ENCODE measurements around the gene FAM200C.
"Not testable (repeated sequence)": the region's sequence is repeated elsewhere in the genome, so short reads cannot be mapped to it uniquely, and the experiment has no call there.

FAM200C gene

DNA sequence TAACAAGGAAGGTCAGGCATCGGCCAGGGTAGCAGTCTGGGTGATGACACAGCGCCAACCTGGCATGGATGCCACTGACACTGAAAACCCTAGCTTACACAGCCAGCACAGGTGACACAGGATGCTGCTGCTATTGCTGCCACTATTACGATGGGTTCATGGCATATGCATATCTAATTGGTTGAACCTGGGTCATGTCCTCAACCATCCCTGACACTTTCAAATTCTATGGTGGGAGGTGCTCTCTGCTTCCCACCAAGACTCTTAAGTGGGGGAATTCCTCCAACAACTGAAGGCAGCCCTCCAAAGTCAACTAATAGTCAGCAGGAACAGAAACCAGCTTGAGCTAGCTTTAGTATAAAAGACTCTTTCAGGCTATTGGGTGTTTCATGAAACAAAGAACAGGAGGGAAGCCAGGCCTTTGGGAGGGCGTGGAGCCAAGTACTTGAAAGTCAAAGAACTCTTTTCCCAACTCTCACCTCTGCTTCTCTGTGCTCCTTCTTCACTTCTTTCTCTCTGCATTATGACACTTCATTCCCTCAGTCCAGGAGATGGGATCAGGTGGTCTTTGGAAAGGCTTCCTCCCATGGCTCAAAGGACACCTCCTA, 43.1 kb upstream of the FAM200C start:
- TF ChIP-seq, protein P1, sequence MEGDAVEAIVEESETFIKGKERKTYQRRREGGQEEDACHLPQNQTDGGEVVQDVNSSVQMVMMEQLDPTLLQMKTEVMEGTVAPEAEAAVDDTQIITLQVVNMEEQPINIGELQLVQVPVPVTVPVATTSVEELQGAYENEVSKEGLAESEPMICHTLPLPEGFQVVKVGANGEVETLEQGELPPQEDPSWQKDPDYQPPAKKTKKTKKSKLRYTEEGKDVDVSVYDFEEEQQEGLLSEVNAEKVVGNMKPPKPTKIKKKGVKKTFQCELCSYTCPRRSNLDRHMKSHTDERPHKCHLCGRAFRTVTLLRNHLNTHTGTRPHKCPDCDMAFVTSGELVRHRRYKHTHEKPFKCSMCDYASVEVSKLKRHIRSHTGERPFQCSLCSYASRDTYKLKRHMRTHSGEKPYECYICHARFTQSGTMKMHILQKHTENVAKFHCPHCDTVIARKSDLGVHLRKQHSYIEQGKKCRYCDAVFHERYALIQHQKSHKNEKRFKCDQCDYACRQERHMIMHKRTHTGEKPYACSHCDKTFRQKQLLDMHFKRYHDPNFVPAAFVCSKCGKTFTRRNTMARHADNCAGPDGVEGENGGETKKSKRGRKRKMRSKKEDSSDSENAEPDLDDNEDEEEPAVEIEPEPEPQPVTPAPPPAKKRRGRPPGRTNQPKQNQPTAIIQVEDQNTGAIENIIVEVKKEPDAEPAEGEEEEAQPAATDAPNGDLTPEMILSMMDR (IDR thresholded peaks at IDR 0.05; ENCODE audit: insufficient read depth, low read depth, low read length, missing control alignments), result no peak
- H3K4me3 ChIP-seq (ENCODE audit: low read length), result no peak overlapping the region
- DNase-seq (ENCODE audit: low read depth), result no peak

DNA sequence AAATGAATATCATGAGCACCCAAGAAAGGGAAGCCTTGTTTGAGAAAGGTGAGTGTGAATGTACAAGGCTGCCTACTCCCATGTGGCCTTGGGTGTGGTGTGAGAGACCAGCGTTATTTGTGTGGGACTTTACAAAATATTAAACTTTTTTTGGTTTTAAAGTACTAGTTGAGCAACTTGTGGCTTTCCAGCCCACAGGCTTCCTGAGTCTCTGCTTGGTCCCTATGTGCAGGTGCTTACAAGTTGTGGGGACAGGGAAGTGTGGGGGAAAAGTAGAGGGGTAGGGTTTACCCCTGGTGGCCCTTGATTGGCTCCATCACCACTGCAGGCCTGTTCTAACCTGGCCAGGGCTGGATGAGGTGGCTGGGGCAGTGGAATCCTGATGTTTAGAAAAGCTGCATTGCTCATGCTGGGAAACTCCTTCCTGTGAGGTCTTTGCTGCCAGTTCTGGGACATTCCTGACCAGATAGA, 41.5 kb upstream of the FAM200C start:
- TF ChIP-seq, protein P1 (IDR thresholded peaks at IDR 0.05; ENCODE audit: insufficient read depth, low read depth, low read length, missing control alignments), result no peak
- peak; percentile 51 for DNase-seq (ENCODE audit: low read depth)
- no peak overlapping the region for H3K4me3 ChIP-seq (ENCODE audit: low read length)

DNA sequence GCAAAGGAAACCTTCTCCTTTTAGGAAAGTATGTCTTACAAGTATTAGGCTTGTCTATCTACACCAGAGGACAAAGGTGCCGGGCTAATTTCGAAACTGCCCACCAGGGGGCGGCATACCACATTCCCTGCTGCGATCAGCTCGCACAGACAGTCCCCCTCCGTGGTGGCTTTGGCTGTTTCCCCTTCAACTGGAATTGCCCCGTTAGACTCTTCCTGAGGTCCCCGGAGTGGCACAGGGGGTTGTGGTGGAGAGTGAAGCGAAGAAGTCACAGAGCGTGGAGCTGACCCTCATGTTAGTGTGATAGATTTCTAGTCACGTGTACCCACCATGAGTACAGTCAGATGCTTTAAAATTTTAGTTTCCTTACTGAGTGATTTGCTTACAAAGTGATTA, 39.3 kb upstream of the FAM200C start:
- DNase-seq (ENCODE audit: low read depth), result peak; percentile 76
- peak overlapping the region; percentile 39 for H3K4me3 ChIP-seq (ENCODE audit: low read length)
- TF ChIP-seq, protein P1 (IDR thresholded peaks at IDR 0.05; ENCODE audit: insufficient read depth, low read depth, low read length, missing control alignments), result peak; percentile 90

DNA sequence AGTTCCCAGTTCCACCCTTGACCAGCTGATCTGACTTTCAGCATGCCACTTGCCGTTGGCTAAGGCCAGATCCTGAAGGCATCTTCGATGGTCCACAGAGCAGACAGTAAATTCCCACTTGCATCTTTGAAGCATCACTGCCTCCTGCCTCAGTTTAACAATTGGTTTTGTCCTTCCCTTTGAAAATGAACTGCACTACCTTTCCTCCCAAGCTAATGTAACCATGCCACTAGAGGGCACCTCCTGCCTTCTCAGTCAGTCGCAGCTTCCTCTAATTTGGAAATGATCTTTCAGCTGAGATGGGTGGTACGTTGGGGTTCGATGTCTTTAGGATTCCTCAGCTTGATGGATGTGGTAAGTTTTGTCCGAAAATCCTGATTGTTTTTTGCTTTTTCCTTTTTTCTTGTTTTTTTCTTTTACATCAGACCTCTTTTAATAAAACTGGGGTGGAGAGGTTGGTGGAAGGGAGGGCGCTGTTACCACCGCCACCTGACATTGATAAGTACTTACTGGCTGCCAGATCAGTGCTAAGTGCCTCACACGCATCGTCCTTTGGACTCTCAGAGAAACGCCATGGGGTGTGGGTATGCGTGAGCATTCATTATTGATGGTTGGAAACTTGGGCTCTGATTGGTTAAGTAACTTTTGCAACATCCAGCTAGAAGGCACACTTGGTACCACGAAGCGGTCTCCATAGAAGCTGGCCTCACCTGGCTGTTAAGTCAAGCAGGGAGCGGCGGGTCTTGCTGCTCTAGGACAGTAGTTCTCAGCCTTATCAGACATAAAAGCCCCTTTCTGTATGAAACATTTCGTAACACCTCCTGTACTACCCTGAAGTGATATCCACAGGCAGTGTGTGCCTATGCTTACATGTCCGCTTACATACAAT, 38.7 kb upstream of the FAM200C start:
- TF ChIP-seq, protein P1 (IDR thresholded peaks at IDR 0.05; ENCODE audit: insufficient read depth, low read depth, low read length, missing control alignments), result peak; percentile 93
- peak; percentile 73 for DNase-seq (ENCODE audit: low read depth)
- peak overlapping the region; percentile 39 for H3K4me3 ChIP-seq (ENCODE audit: low read length)

DNA sequence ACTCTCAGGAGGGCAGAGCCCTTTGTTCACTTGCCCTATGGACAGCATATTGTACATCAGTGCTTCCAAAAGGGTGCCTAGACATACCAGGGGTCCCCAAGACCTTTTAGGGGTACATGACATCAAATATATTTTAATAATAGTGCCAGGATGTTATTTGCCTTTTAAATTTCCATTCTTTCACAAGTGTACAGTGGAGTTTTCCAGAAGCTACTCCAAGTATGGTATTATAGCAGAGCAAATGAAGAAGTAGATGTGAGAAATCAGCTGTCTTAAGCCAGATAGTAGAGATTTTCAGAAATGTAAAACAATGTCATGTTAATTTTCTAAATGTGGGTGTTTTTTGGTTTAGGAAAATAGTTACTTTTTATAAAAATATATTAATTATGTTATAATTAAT, 37.4 kb upstream of the FAM200C start:
- no peak overlapping the region for H3K4me3 ChIP-seq (ENCODE audit: low read length)
- no peak for DNase-seq (ENCODE audit: low read depth)
- TF ChIP-seq, protein P1 (IDR thresholded peaks at IDR 0.05; ENCODE audit: insufficient read depth, low read depth, low read length, missing control alignments), result no peak

DNA sequence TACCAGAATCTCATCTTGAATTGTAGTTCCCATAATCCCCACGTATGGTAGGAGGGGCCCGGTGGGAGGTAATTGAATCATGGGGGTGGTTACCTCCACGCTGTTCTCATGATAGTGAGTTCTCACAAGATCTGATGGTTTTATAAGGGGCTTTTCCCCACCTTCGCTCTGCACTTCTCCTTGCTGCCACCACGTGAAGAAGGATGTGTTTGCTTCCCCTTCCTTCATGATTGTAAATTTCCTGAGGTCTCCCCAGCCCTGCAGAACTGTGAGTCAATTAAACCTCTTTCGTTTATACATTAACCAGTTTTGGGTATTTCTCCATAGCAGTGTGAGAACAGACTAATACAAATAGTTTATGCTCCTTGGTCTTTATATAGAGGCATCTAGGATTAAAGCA, 36.8 kb upstream of the FAM200C start:
- not testable (repeated sequence) for DNase-seq (ENCODE audit: low read depth); H3K4me3 ChIP-seq (ENCODE audit: low read length)

DNA sequence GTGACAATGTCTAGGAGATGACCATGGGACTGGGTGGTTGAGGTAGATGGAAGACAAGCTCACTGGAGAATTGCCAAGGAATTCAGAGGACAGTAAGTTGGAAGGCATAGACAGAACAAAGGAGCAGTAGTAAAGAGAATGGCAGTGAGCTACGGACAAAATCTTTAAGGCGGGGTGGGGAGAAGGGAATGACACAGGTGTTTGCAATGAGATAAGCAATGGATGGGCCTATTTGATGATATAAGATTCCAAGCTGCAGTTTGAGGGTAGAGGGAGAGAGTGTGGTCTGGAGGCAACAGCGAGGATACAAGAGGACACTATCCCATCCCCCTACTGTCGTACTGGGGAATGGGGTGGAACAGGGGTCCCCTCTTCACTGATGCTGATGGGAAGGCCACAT, 36.2 kb upstream of the FAM200C start:
- TF ChIP-seq, protein P1 (IDR thresholded peaks at IDR 0.05; ENCODE audit: insufficient read depth, low read depth, low read length, missing control alignments), result no peak
- no peak overlapping the region for H3K4me3 ChIP-seq (ENCODE audit: low read length)
- no peak for DNase-seq (ENCODE audit: low read depth)
